Measurements from ENCODE around the gene SEC14L2.
A peak's percentile ranks its signal among the peaks of the same experiment; 100 is the strongest.

The SEC14L2 gene

DNA sequence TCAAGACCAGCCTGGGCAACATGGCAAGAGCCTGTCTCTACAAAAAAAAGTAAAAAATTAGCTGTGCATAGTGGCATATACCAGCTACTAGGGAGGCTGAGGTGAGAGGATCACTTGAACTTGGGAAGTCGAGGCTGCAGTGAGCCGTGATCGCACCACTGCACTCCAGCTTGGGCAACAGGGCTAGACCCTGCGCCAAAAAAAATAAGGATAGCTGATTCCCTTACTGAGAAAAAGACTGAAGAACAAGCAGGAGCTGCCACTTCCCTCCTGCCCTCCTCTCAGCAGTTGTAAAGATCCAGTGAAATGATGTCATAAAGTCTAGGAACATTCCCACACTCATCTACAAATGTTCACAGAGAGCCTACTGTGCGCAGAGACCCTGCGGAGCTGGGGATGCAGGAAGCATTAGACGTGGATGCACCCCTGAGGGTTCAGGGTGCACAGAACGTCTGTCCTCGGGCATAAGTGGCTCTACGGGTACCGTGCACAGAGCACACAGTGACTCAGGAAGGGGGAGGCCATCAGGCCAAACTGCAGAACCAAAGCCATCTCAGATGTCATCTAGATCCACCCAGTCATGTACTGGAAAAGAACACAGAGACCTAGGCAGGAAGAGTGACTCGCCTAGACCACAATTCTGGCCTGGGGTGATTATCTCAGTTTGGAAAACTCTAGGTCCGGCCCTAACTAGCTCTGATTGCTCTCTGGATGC, 11.7 kb downstream of the SEC14L2 start:
- DNase-seq, result no peak

DNA sequence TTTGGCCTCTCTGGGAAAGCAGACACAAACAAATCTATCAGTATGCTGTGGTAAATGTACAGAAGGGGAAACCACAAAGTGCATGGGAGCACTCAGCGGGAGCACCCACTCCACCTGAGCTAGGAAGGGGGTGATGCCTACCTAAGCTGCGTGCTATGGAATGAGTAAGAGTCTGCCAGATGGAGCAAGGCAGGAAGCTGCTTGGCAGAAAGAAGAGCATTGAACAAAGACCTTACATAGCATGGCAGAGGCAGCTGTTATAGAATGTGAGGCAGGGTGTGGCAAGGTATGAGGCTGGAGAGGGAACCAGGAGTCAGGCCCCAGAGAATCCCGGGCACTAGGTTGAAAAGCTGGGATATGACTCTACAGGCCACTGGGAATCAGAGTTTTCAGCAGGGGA, 15.0 kb downstream of the SEC14L2 start:
- DNase-seq, result no peak

DNA sequence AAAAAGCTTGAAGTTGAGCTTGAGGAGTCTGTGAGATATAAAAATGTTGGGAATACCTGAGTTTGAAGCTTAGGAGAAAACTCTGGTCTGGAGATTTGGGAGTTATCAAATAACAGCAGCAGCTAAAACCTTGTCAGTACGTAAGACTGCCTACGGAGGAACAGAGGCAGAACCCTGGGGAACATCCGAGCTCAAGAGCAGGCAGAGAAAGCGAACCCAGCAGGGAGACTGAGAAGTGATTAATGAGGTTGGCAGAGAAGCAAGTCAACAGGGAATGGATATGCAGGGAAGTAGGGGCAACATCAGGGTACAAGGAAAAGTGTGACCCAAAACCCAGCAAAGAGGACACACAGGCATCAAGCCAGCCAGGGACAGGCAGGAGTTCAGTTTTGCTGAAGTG, 16.2 kb downstream of the SEC14L2 start:
- DNase-seq, result no peak

DNA sequence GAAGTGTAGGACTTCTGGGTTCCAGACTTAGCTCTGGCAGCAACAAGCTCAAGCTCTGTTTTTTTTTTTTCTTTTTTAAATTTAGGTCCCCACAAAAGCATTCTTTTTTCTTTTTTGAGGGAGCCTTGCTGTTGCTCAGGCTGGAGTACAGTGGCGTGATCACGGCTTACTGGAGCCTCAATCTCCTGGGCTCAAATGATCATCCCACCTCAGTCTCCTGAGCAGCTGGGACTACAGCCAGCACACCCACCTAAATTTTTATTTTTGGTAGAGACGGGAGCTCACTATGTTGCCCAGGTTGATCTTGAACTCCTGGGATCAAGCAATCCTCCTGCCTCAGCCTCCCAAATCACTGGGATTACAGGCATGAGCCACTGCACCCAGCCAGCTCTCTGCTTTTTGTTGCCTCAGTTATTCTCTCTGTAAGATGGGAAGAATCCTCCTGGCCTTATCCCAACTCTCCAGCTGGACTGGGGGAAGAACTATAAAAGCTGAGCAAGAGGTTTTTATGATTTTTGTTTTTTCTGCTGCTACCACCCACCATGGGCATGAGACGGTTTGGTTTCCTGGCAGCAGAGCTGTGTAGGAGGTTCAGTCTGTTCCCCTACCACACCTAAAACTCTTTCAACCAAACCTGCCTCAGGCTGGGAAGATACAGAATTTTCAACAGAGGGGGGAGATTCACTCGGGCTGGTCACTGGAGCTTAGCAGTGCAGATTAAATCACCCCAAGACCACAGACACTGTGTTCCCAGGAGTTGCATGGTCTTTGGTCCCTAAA, 17.1 kb downstream of the SEC14L2 start:
- DNase-seq, result no peak

DNA sequence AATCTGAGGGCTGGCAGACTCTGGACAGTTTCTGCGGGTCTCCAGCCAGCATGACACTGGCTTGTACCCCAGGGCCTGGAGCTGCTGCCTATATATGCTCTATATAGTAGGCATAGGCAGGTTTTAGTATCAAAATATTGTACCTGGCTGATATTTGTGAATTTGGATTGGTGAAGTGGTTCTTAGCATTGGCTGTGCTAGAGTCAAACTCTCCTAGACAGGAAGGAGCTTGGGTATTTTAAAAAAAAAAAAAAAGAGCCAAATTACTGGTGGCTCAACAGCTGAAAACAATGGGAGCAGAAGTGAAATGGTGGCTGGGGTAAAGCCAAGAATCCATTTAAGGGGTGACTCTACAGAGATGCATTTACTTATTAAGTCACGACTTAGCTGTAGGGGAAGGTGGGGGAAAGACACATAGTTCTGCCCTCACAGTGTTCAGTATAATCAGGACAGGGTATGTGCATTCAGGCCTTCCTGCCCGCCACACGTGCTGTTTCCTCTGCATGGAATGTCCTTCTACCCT, 17.8 kb downstream of the SEC14L2 start:
- DNase-seq, result no peak

DNA sequence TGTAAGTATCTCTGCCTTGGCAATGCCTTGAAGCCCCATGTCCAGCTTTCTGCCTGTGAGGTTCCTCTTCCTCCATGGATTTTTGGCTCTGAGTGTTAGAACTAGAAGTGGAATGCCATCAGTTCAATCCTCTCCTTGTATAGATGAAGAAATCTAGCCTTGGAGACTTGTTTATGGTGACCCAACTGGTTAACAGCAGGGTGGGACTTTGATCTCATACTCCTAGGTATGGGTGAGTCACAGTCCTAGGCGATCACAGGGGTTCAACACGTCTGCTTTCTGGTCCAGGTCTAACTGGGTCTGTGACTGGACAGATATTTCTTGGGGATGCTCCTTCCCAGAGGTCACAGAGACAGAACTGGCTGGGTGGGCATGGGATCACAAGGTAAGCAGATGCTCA, 19.6 kb downstream of the SEC14L2 start:
- no peak for DNase-seq

DNA sequence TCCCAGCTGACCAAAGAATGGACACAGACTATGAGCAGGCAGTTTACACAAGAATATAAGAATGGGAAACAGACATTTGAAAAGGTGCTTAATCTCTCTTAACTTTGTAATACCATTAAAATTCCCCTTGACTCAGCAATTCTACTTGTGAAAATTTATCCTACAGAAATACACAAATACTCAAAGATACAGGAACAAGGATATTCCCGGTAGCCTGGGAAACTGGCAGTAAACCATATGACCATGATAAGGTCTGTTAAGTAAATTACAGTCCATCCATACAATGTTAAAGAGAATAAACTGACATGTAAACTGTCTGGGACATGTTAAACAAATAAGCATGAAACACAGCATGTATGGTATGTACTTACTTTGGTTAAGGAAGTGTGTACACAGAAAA, 20.0 kb downstream of the SEC14L2 start:
- no peak for DNase-seq

DNA sequence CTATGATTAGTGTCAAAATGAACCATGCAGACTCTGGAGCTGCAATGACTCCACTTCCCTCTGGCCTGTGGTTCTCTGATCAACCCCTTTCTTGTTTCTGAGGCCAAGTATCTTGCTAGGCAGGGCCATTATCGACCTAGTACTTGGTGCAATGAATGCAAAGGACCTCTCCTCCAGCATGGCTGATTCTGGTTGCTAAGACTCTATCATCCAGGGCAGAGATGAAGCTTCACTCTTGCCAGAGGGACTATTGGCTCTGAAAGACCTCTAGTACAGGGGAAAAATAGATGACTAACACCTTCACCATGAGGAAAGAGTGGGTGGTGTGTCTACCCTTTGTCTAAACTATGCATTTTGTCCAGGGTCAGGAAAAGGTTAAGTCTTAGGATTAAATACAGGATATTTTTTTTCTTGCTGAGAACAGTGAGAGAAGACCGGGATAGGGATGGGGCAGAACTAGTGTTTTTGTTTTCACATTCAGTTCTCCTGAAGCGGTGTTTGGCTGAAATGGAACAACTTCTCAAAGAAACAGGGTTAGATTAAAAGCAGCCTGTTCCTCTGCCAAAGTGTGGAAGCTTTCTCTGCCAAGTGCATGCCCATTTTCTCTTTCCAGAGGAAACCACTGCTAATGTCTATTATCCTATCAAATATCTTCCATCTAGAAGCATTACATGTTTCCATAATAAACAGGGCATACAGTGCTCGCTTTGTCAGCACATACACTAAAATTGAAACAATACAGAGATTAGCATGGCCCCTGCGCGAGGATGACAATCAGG, 23.7 kb downstream of the SEC14L2 start:
- DNase-seq, result no peak

DNA sequence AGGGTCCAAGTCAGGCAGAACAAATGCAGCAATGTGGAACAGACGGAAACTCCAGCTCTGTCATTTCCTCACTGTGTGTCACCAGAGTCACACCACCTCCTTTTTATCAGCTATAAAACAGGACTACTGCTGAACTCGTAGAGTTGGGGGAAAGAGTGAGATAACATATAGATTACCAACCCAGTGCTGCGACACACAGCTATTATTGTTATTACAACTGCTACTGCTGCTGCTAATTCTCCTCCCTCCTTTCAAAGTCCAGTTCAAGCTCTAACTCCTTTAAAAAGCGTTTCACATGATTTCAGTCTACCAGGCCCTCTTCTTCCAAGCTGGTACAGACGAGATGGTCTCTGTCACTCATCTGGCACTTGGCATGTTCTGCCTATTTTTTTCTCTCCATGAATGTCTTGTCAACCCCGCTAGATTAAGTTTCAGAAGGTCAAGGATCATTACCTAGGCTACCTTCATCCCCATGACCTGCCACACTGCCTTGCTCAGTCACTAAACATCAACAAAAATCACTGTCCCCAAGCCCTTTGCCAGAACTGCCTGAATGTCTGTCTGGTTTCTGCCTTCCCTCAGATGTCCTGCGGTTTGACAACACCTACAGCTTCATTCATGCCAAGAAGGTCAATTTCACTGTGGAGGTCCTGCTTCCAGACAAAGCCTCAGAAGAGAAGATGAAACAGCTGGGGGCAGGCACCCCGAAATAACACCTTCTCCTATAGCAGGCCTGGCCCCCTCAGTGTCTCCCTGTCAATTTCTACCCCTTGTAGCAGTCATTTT, 25.1 kb downstream of the SEC14L2 start:
- no peak for DNase-seq

DNA sequence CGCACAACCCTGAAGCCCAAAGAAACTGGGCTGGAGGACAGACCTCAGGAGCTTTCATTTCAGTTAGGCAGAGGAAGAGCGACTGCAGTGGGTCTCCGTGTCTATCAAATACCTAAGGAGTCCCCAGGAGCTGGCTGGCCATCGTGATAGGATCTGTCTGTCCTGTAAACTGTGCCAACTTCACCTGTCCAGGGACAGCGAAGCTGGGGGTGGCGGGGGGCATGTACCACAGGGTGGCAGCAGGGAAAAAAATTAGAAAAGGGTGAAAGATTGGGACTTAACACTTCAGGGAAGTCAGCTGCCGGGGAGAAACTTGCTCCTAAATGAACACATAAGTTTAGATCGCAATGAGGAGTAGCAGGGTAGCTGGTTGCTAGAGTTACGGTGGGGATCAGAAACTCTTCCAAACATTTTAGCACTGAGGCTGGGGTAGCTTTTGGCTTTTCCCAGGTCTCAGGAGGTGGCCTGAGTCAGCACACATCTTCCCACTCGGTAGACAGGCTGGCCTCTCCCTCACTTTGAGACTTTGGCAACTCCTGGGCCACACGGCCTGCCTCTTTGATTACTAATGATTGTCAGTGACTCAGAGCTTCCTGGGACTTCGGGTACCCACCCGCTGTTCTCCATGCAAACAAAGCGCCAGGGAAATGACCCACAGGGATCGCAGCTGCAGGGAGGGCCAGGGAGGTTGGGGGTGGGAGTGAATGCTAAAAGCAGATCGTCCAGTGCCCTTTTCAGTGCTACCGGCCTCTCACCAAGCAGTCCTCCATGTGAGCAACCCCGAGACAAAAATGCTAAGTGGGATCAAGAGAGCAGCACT, 25.9 kb downstream of the SEC14L2 start:
- DNase-seq, result no peak

DNA sequence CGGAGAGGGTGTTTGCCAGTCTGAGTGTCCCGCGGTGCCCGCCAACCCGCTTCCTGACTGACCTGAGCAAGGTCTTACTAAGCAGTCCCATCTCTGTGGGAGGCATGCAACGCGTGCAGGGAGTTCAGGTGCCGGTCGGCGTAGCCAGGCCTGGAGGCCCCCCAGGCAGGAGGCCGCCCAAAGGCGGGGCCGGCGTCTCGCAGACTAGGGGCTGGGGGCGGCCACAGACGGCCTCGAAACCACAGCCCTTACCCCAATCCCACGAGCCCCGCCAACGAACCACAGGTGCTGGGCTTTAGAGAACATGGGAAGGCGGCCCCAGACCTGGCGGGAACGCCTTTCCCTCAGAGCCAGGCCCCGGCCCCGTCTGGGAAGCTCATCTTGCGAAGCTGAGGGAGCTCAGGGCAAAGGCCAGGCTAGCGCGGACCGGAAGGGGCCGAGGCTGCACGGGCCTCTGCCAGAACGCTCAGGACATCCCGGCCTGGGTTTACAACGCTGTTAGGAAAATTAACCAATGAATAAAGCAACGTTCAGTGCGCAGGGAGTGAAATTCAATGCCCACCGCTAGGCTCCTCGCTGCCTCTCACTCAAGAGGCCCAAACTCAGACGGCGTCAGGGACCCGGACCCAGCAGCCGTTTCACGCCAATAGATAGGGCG, 26.6 kb downstream of the SEC14L2 start:
- DNase-seq, result peak; percentile 54

DNA sequence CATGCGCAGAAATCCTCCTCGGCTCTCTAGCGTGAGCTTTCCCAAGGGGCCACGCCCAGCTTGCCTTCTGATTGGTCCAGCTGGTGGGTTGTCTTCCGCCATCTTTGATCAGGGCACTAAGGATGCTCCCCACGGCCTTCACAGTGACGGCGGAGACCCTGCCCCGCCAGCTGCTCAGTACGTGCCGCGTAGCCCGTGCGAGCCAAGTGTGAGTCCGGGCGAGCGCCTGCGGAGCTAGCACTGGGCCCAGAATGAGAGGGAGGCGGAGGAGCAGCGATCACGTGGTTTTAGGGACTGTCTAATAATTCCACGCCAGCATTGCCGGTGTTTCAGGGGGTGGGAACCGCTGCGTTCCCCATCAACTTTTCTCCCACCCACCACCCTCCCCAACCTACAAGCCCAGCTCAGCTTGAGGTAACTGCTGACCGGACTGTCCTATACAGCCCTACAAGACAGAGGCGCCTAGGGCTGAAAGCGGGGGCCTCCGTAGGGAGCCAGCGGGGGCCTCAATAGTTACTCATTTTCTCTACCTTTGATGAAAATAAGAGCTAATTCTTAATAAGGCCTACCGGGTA, 27.2 kb downstream of the SEC14L2 start:
- DNase-seq, result peak; percentile 99

DNA sequence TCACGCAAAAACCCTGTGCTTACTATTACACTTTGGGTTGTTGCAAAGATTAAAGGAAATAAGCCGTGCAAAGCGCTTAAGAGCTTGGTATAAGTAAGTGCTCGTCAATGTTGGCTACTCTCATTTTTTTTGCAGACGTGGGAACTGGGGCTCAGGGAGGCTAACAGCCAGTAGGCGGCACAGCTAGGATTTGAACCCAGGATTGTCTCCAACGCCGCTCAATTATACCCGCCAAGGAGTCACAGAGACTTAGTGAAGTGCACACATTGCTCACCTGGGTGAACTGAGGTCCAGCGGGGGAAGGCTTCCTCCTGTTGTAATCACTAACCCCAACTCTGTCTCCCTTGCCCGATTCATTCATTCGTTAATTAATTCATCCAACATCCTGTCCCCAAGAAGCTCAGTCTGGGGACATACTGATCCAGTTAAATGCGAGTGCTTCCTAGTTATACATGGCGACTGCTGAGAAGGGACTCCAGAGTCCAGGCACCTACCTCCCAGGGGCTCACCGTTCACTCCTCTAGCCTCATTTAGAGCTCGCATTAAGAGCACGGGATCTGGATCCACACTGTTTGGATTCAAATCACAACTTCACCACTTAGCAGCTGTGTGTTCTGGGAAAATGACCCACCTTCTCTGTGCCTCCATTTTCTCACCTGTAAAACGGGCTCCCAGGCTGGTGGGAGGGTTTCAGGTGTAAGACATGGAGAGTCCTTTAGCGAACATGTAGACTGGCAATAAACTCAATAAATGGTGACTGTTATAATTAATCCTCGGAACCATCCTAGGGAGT, 27.9 kb downstream of the SEC14L2 start:
- peak; percentile 56 for DNase-seq

DNA sequence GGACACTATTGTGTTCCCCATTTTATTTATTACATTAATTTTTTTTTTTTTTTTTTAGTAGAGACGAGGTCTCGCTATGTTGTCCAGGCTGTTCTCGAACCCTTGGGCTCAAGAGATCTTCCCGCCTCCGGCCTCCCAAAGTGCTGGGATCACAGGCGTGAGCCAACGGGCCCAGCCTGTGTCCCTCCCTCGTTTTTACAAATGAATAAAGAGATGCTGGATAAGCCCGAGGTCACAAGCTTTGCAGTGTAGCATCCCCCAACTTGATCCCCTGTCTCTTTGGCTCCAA, 28.5 kb downstream of the SEC14L2 start:
- no peak for DNase-seq

DNA sequence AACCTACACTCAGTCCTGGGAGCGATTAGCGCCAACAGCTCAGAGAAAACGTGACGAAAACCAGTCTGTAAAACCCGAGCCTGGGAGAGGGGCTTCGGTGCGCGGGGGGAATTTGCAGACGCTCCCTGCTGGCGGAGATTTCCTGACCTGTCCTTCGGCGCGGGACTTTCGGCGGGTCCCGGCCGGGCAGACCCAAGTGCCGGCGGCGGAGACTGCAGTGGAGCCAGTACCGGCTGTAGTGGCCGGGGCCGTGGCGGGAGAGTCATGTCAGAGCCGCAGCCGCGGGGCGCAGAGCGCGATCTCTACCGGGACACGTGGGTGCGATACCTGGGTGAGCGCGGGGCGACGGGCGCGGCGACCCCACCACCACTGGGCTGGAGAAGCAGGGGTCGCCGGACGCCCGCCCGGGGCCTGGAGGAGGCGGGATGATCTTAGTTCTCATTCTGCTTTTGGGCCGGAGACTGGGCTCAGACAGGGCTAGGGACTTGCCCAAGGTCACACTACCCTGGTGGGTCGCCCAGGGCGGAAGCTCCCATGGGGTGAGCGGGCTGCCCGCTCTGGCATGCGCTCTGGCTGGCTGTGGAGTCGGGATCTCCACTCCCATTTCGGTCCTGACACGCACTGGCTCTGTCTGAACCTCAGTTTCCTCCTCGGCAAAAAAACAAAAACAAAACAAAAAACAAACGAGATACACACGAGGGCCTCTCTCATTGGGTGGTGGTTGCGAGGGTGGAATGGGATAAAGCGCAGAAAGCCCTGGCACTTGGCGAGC, 29.0 kb downstream of the SEC14L2 start, which contains the start of gene MTFP1:
MTFP1 (plus strand) TSS at position 153 of the 772 bp plus-strand sequence; CDS start at position 265, 112 bp downstream.
- peak; percentile 73 for DNase-seq

DNA sequence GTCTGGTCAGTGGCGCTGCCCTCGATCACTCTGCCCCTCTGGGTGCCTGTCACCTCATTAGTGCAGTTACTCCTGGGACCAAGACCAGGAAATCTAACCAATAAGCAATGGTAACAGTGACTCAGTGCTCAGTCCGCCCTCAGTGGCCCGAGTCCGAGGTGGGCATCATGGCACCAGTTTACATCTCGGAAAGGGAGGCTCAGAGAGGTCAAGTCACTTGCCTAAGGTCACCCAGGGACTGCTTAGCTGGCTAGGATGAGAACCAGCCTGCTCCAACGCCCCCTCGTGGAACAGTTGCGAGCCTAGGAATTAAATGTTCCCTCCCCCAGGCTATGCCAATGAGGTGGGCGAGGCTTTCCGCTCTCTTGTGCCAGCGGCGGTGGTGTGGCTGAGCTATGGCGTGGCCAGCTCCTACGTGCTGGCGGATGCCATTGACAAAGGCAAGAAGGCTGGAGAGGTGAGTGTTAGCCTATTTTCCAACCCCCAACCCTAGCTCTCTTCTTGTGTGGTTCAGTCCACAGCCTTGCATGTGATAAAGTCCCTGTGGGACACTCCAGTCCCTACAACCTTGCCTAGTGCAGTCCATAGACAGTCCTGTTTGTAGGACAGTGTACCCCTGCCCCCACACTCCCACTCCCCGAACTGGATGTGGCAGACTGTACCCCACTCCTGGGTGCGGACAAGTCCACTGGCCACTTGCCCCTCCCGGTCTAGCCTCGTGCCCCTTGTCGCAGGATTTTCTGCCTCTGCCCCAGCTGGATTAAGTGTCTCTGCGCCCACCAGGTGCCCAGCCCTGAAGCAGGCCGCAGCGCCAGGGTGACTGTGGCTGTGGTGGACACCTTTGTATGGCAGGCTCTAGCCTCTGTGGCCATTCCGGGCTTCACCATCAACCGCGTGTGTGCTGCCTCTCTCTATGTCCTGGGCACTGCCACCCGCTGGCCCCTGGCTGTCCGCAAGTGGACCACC, 29.9 kb downstream of the SEC14L2 start:
- DNase-seq, result peak; percentile 91

DNA sequence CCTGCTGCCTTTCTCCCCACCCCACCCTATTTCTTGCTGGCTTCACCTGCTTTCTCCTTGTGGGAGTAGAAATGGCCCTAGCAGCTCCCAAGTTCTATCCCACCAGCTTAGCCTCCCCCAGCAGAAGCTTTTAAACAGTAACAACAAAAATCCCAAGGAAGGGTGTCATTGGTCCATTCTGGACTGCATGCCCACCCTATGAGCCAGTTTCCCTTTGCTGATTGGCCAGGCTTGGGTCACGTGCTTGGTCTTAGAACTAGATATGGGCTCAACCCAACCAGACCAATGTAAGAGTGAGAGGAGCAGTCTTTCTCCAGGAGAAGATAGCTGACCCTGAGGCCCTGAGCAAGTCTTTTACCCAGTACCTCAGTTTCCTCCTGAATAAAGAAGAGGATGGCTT, 31.1 kb downstream of the SEC14L2 start:
- DNase-seq, result no peak

DNA sequence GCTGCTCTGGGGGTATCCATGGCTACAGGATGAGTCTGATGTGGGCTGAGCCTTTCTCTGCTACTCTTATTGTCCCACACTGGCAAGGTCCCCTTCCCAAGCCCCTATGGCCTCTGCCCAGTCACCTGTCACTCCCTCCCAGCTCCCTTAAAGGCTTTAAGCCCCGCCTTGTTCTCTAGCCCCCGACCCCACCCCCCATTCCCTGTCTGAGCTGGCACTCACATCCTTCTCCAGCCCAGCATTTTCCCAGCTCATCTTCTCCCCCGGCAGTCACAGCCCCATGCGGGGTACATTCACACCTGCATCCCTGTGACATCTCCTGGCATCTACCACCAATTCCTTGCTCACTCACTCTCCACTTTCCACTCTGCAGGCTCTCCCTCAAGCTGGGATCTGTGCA, 33.1 kb downstream of the SEC14L2 start:
- no peak for DNase-seq
